ENCODE results near the gene NOXRED1. TPM values are rescaled to one million over a fixed set of nuclear protein-coding genes. Genes with fewer than 3 reads are reported as not detected.
A peak's percentile ranks its signal among the peaks of the same experiment; 100 is the strongest.

NOXRED1 gene, protein sequence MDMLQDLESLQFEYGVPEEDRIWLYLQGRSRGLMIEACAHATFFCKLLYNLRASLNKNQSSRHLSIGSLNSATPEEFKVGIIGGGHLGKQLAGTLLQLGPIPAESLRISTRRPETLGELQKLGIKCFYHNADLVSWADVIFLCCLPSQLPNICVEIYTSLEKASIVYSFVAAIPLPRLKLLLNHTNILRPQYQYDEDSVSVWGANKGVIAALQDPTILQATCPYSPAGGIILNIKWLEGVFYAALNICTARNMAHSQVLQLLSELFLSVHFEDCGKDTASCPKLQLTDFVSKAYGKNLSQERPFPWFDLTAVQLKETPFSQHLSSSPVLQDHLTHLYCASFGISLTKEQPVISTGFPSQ
- under 1 TPM; 0.46 to 0.66 TPM for total RNA-seq

DNA sequence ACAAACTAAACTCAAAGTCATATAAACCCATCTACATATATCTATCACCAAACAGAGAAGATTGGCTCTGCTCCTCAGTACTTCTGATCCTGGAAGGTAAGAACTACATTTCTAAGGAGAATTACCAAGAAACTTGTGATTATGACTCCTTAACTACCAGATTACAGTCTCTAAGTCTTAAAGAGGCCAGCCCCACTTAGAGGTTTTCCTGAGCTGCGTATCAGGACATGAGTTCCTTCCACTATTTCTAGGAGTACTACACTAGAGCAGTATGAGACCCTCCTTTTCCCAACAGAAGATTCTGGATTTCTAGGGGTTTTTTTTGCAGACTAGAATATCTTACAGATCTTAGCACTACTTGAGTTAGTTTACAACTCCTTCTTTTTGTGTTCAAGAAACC is at the start of gene NOXRED1:
TSS of gene NOXRED1 (minus strand) at position 101 of the 400 bp plus-strand sequence. CDS start 634 bp downstream, outside the sequence.
- no peak within 1 kb of the TSS for H3K27ac Mint-ChIP-seq
- no peak for ATAC-seq
- H3K36me3 Mint-ChIP-seq (ENCODE audit: low read depth) = peaks cover 69% of the 10 kb centered on the region
- no peaks in the 10 kb centered on the region for H3K4me1 Mint-ChIP-seq
- peaks cover 17% of the 10 kb centered on the region for H3K9me3 Mint-ChIP-seq (ENCODE audit: low read depth)
- H3K27me3 Mint-ChIP-seq = no peaks in the 10 kb centered on the region
- no peak within 1 kb of the TSS for H3K4me3 Mint-ChIP-seq
- intact Hi-C loops (cut with DNase I, micrococcal nuclease) = no loop called here
- ChIA-PET CTCF (no interaction called here), POLR2A (no interaction called here)
- DNase-seq = no peak

DNA sequence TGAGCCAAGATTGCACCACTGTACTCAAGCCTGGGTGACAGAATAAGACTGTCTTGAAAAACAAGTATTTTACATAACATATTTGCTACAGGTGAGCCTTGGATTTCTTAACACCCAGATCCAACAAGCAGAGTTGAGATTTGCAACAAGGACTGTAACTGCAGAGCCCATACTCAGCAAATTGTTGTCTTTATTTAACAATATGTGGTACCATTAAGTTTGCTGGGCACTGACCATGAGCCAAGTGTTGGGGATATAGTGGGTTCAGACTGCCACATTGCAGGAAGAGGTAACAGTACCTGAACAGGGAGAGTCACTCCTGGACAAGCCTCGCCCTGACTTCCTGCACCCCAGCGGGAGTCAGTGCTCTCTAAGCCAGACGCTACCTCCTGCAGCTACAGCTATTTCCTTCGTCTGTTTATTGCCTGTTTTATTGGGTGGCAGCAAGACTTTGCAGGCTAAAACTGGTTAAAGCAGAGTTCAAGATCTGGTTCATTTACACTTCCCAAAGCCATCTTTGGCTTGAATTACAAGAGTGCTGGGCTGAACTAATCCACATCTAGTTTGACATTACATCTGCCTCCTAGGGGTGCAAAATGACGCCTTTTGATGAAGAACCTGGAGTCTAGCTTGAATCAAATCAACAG is 47.0 kb upstream of the NOXRED1 start:
- intact Hi-C loops (cut with DNase I, micrococcal nuclease) = no loop called here
- no peak overlapping the region for H3K27ac Mint-ChIP-seq
- CTCF ChIA-PET = interaction anchor here (2.7 kb wide), 1 partner anchor 11 kb away, joined by 10 read pairs; no protein-coding TSS in a partner anchor

GRCh38 chr14:77469539-77469938 is 46.2 kb upstream of the NOXRED1 start:
- POLR2A ChIA-PET = no interaction called here
- ATAC-seq = no peak
- no peak for DNase-seq
- Mint-ChIP-seq H3K27ac (no peak overlapping the region), H3K36me3 (ENCODE audit: low read depth) (peaks cover 33% of the 10 kb centered on the region), H3K4me3 (no peak overlapping the region), H3K4me1 (no peaks in the 10 kb centered on the region), H3K9me3 (ENCODE audit: low read depth) (no peaks in the 10 kb centered on the region), H3K27me3 (no peaks in the 10 kb centered on the region)
- CTCF ChIA-PET = interaction anchor here (2.7 kb wide), 1 partner anchor 10 kb away, joined by 10 read pairs; no protein-coding TSS in a partner anchor
- intact Hi-C loops (cut with DNase I, micrococcal nuclease) = no loop called here

More for the DNA sequence above, 47.0 kb upstream of the NOXRED1 start:
- no peaks in the 10 kb centered on the region for H3K9me3 Mint-ChIP-seq (ENCODE audit: low read depth)
- H3K27me3 Mint-ChIP-seq = no peaks in the 10 kb centered on the region
- DNase-seq (no peak), ATAC-seq (no peak)
- no peaks in the 10 kb centered on the region for H3K4me1 Mint-ChIP-seq
- peaks cover 26% of the 10 kb centered on the region for H3K36me3 Mint-ChIP-seq (ENCODE audit: low read depth)
- POLR2A ChIA-PET = no interaction called here
- no peak overlapping the region for H3K4me3 Mint-ChIP-seq

- Mint-ChIP-seq H3K27ac (no peak overlapping the region), H3K4me1 (no peaks in the 10 kb centered on the region), H3K4me3 (no peak overlapping the region), H3K9me3 (ENCODE audit: low read depth) (no peaks in the 10 kb centered on the region), H3K36me3 (ENCODE audit: low read depth) (peaks cover 36% of the 10 kb centered on the region), H3K27me3 (no peaks in the 10 kb centered on the region)
- no peak for DNase-seq
- ATAC-seq = no peak
- intact Hi-C loops (cut with DNase I, micrococcal nuclease) = no loop called here
- ChIA-PET CTCF (interaction anchor here (2.7 kb wide), 1 partner anchor 10 kb away, joined by 10 read pairs; no protein-coding TSS in a partner anchor), POLR2A (no interaction called here)
Measured at GRCh38 chr14:77469067-77469505, 45.8 kb upstream of the NOXRED1 start.

GRCh38 chr14:77467801-77468200 is 44.5 kb upstream of the NOXRED1 start:
- Mint-ChIP-seq H3K36me3 (ENCODE audit: low read depth) (peaks cover 43% of the 10 kb centered on the region), H3K27ac (no peak overlapping the region), H3K4me3 (no peak overlapping the region), H3K9me3 (ENCODE audit: low read depth) (no peaks in the 10 kb centered on the region), H3K4me1 (no peaks in the 10 kb centered on the region), H3K27me3 (no peaks in the 10 kb centered on the region)
- DNase-seq = no peak
- POLR2A ChIA-PET = no interaction called here
- CTCF ChIA-PET = no interaction called here
- no peak for ATAC-seq
- intact Hi-C loops (cut with DNase I, micrococcal nuclease) = no loop called here

GRCh38 chr14:77459072-77459723 is 35.9 kb upstream of the NOXRED1 start:
- H3K9me3 Mint-ChIP-seq (ENCODE audit: low read depth) = no peaks in the 10 kb centered on the region
- POLR2A ChIA-PET = interaction anchor here (0.6 to 1.1 kb wide), 2 partner anchors 82 to 138 kb away, joined by 3 read pairs; partner anchors contain the start of genes GSTZ1, SAMD15 and TMED8
- H3K4me1 Mint-ChIP-seq = peaks cover 38% of the 10 kb centered on the region
- no peaks in the 10 kb centered on the region for H3K27me3 Mint-ChIP-seq
- H3K4me3 Mint-ChIP-seq = peak overlapping the region; percentile 88
- CTCF ChIA-PET = interaction anchor here (0.6 to 3.0 kb wide), 32 partner anchors 10 to 325 kb away, joined by 3 to 13 read pairs (median 3); partner anchors contain the start of genes GSTZ1, POMT2, SAMD15 and TMED8
- intact Hi-C loops (cut with DNase I, micrococcal nuclease) = loop anchor here (1.0 to 10.0 kb wide), 13 partner anchors 40 to 1307 kb away; partner anchors contain the start of genes ADCK1 (in 1 of the 2), ANGEL1 (in 1 of the 2), CIPC (in 1 of the 2) and GPATCH2L (in 1 of the 2)
- H3K36me3 Mint-ChIP-seq (ENCODE audit: low read depth) = peaks cover 45% of the 10 kb centered on the region
- ATAC-seq = no peak
- H3K27ac Mint-ChIP-seq = peak overlapping the region; percentile 100
- peak; percentile 85 for DNase-seq

GRCh38 chr14:77458249-77458950 is 35.1 kb upstream of the NOXRED1 start:
- peaks cover 38% of the 10 kb centered on the region for H3K4me1 Mint-ChIP-seq
- H3K4me3 Mint-ChIP-seq = peak overlapping the region; percentile 88
- H3K27me3 Mint-ChIP-seq = no peaks in the 10 kb centered on the region
- H3K9me3 Mint-ChIP-seq (ENCODE audit: low read depth) = no peaks in the 10 kb centered on the region
- peak overlapping the region; percentile 100 for H3K27ac Mint-ChIP-seq
- ATAC-seq = peak; percentile 10
- CTCF ChIA-PET = interaction anchor here (0.5 to 3.0 kb wide), 22 partner anchors 9 to 292 kb away, joined by 3 to 13 read pairs (median 4); partner anchors contain the start of genes GSTZ1, POMT2, SAMD15 and TMED8
- POLR2A ChIA-PET = interaction anchor here (1.1 kb wide), 1 partner anchor 137 kb away, joined by 3 read pairs; the partner anchor contains the start of gene GSTZ1
- intact Hi-C loops (cut with DNase I, micrococcal nuclease) = loop anchor here (1.0 to 10.0 kb wide), 15 partner anchors 40 to 1306 kb away; partner anchors contain the start of genes CIPC (in 2 of the 2), SPTLC2 (in 2 of the 2), ADCK1 (in 1 of the 2) and ANGEL1 (in 1 of the 2)
- peaks cover 41% of the 10 kb centered on the region for H3K36me3 Mint-ChIP-seq (ENCODE audit: low read depth)
- DNase-seq = peak; percentile 61

GRCh38 chr14:77457522-77458248 is 34.4 kb upstream of the NOXRED1 start, which contains the start of the genes AHSA1 and VIPAS39:
Gene AHSA1 (plus strand): TSS chr14:77458093. CDS start chr14:77458190, 97 bp downstream.
Gene VIPAS39 (minus strand): TSS chr14:77457601. CDS start chr14:77454102, 3,499 bp downstream.
- H3K27me3 Mint-ChIP-seq = no peaks in the 10 kb centered on the region
- peaks cover 38% of the 10 kb centered on the region for H3K4me1 Mint-ChIP-seq
- peak within 1 kb of the TSS; percentile 88 for H3K4me3 Mint-ChIP-seq
- ChIA-PET CTCF (interaction anchor here (0.6 to 3.0 kb wide), 3 partner anchors 18 to 141 kb away, joined by 4 to 13 read pairs (median 9); partner anchors contain the start of genes GSTZ1 and POMT2), POLR2A (interaction anchor here (0.6 to 1.1 kb wide), 4 partner anchors 70 to 302 kb away, joined by 3 to 4 read pairs (median 4); partner anchors contain the start of gene GSTZ1)
- ATAC-seq (peak; percentile 96), DNase-seq (peak; percentile 96)
- no peaks in the 10 kb centered on the region for H3K9me3 Mint-ChIP-seq (ENCODE audit: low read depth)
- intact Hi-C loops (cut with DNase I, micrococcal nuclease) = loop anchor here (1.0 to 10.0 kb wide), 20 partner anchors 41 to 1305 kb away; partner anchors contain the start of genes ADCK1 (in 2 of the 2), CIPC (in 2 of the 2), GSTZ1 (in 2 of the 2) and SAMD15 (in 2 of the 2)
- H3K27ac Mint-ChIP-seq = peak within 1 kb of the TSS; percentile 100
- H3K36me3 Mint-ChIP-seq (ENCODE audit: low read depth) = peaks cover 39% of the 10 kb centered on the region

GRCh38 chr14:77457115-77457521 is 33.8 kb upstream of the NOXRED1 start:
- CTCF ChIA-PET = interaction anchor here (0.6 to 1.0 kb wide), 3 partner anchors 19 to 247 kb away, joined by 3 to 5 read pairs (median 4); no protein-coding TSS in a partner anchor
- DNase-seq (no peak), ATAC-seq (peak; percentile 0)
- Mint-ChIP-seq H3K27me3 (no peaks in the 10 kb centered on the region), H3K36me3 (ENCODE audit: low read depth) (peaks cover 34% of the 10 kb centered on the region), H3K27ac (peak overlapping the region; percentile 100), H3K4me1 (peaks cover 38% of the 10 kb centered on the region), H3K9me3 (ENCODE audit: low read depth) (no peaks in the 10 kb centered on the region), H3K4me3 (peak overlapping the region; percentile 88)
- intact Hi-C loops (cut with DNase I, micrococcal nuclease) = loop anchor here (1.0 to 10.0 kb wide), 13 partner anchors 80 to 1305 kb away; partner anchors contain the start of genes GSTZ1 (in 2 of the 2), SAMD15 (in 2 of the 2), TMED8 (in 2 of the 2) and ADCK1 (in 1 of the 2)
- POLR2A ChIA-PET = interaction anchor here (0.6 to 0.7 kb wide), 3 partner anchors 69 to 302 kb away, joined by 3 to 4 read pairs (median 4); no protein-coding TSS in a partner anchor
